ENCODE measurements around the gene NCBP3.

The NCBP3 gene

DNA sequence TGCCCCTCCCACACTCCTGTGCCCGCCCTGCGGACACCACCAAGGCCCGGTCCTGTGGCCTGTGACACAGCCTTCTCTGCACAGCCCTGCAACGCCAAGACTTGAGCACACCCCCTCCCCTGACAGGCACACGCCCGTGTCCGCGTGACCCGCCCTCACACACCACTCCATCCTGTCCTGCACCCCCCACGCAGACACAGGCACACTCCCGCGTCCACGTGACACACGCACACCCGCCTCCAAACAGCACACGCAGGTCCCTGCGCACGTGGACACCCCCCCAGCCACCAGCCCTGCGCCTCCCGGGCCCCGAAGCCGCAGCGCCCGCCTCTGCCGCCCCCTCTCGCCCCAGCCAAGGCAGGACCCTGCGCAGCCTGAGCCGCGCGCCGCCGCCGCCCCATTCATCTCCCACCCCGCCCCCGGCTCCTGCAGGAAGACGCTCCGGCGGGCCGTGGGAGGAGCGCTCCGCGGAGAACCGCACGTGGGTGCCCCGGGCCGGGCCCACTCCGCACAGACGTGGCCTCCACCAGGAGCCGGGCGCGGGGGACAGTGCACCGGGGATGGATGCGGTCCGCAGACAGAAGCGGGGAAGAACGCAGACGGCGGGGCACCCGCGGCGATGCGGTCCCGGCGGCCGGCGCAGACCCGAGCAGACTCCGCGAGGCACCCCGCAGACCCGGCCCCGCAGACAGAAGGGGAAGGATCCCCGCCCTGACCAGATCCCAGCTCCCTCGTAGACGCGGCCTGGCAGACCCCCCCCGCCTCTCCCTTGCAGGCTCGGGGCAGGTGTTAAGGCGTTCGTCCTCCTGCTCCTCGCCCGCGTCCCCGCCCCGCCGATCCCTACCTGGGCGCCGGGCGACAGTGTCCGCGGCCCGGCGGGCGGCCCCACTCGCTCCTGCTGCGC is 46.3 kb upstream of the NCBP3 start:
- TF ChIP-seq, protein P1, sequence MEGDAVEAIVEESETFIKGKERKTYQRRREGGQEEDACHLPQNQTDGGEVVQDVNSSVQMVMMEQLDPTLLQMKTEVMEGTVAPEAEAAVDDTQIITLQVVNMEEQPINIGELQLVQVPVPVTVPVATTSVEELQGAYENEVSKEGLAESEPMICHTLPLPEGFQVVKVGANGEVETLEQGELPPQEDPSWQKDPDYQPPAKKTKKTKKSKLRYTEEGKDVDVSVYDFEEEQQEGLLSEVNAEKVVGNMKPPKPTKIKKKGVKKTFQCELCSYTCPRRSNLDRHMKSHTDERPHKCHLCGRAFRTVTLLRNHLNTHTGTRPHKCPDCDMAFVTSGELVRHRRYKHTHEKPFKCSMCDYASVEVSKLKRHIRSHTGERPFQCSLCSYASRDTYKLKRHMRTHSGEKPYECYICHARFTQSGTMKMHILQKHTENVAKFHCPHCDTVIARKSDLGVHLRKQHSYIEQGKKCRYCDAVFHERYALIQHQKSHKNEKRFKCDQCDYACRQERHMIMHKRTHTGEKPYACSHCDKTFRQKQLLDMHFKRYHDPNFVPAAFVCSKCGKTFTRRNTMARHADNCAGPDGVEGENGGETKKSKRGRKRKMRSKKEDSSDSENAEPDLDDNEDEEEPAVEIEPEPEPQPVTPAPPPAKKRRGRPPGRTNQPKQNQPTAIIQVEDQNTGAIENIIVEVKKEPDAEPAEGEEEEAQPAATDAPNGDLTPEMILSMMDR (IDR thresholded peaks at IDR 0.05; ENCODE audit: extremely low read depth, missing control alignments), result no peak
- DNase-seq (ENCODE audit: low spot score), result peak; percentile 76

DNA sequence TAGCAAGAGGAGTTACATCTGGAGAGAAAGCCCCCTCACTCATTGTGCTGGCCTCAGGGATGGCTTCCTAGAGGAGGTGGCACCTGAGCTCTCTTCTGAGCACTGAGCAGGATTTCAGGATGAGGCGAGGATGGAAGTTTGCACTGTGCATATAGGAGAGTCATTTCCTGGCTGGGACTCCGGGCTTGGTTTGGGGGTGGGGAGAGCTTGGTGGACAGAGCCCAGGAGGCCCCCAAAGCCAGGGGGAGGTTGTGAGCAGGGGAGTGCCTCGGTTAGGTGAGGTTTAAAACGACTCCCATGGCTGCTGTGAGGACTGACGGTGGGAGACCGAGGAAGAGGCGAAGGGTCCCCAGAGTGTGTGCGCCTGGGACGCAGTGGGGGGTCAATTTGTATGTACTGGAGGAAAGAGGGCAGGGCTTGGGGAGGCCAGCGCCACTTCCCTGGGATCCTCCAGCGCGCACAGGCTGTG is 45.6 kb upstream of the NCBP3 start:
- TF ChIP-seq, protein P1 (IDR thresholded peaks at IDR 0.05; ENCODE audit: extremely low read depth, missing control alignments), result no peak
- DNase-seq (ENCODE audit: low spot score), result no peak

DNA sequence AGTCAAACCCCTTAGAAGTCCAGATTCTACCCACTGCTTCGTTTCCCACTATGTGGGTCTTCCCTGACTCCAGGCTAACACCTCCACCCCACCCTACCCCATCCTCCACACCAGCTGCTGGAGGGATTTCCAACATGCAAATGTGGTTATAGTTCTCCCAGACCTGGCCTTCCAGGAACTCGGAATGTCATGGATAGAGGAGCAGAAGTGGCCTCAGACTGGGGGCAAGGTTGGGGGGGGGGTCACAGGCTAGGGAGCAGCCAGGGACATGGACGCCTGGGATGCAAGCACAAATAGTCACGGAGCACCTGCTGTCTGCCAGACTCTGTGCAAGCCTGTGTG is 44.8 kb upstream of the NCBP3 start:
- TF ChIP-seq, protein P1 (IDR thresholded peaks at IDR 0.05; ENCODE audit: extremely low read depth, missing control alignments), result no peak
- no peak for DNase-seq (ENCODE audit: low spot score)

DNA sequence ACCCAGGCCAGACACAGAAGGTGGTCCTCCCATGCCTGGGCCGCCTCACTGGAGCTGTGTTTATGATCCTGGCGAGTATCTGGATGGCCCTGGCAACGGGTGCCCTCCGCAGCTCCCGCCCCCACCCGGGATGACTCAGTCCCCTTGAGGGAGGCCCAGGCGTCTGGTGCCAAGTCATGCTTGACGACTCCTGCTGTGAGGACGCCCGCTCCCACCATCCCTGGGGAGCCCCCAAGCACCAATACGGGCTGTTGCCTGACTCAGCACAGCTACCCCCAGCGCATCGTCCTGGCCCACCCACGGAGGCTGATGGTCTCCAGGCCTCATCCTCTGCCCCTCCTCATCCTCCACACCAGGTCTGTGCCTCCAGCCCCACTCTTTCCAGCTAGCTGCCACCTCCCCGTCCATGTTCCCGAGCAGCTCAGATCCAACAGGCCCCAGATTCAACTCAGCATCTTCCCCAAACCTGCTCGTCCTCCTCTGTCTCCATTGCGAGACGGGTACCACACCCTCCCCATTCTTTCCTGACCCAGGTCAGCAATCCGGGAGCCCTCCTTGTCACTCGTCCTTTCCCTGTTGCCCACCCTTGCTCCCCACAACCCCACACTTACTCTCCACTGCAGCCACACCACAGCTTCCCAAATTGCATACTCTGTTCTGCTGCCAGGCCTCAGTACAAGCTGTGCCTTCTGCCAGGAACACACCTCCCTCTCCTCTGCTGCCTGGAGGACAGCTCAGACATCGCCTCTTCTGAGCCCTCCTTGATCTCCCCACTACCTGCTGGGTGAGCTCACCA is 44.2 kb upstream of the NCBP3 start:
- TF ChIP-seq, protein P1 (IDR thresholded peaks at IDR 0.05; ENCODE audit: extremely low read depth, missing control alignments), result no peak
- DNase-seq (ENCODE audit: low spot score), result no peak

DNA sequence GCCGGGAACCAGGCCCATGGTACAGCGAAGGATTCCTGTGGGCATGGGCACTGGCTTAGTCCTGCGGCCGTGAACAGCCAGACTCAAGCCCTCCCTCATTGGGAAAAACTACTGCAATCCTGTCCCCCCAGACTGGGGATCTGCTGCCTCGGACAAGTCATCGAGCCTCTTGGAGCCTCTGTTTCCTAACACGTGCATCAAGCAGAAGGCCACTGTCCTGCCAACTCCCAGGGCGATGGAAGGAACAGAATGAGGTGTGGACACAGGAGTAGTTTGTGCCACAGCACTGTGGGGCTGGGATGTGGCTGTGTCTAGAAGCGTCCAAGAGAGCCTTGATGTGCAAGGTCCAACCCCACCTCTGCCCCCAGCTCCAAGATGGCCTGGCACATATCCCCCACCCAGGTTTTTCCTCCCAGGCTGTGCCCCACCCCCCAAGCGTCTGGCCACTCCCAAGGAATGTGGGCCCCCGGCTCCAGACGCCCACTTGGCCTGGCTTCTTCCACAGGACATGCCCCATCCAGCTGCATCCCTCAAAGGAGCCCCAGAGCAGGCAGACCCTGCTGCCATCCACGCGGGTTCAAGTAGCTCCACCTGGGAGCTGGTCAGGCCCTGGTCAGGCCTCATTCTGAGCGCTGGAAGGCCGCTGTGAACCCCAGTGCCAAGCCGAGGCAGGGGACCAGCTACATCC is 43.4 kb upstream of the NCBP3 start:
- DNase-seq (ENCODE audit: low spot score), result no peak
- TF ChIP-seq, protein P1 (IDR thresholded peaks at IDR 0.05; ENCODE audit: extremely low read depth, missing control alignments), result no peak

DNA sequence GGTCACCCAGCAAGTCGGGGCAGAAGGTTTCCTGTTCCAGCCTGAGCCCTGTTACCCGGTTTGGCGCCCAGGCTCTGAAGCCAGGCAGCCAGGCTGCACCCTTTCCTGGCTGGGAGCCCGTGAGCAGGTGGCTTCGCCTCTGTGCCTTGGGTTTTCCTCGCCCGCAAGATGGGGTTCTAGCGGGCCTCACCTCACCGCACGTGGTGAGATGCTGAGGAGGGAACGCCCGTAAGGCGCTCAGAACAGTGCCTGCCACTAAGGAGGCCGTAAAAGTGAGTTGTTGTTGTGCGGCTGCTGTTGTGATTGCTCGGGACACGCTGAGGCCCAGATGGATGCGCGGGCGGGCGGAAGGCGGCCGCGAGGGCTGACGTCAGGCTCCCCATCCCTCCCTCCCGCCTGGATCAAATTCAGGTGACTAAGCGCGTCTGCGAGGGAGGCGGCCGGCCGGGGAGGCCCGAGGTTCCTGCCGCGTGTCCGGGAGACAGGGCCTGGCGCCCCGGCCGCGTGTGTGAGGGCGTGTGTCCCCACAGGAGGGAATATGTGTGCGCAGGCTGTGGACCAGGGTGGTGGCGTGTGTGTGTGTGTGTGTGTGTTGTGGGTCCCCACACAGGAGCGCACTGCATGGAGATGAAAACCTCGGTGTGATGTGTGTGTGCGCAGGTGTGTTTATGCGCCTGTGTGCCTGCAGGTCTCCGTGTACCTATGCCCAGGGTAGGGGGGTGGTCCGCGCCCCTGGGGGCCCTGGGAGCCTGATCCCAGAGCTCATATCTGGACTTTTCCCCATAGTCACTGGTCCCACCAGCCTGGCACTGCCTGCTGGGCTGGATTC is 42.5 kb upstream of the NCBP3 start:
- DNase-seq (ENCODE audit: low spot score), result no peak
- TF ChIP-seq, protein P1 (IDR thresholded peaks at IDR 0.05; ENCODE audit: extremely low read depth, missing control alignments), result no peak
